ENCODE data around the gene SRP19. TPM values are rescaled to one million over a fixed set of nuclear protein-coding genes. Genes with fewer than 3 reads are reported as not detected.

SRP19 gene
- total RNA-seq, 2 experiments from 2014 or later, result 32.9 to 68.3 TPM

GRCh38 chr5:112917453-112917995, 56.4 kb downstream of the SRP19 start:
- H3K4me1 ChIP-seq (ENCODE audit: insufficient read depth, low read length, poor library complexity, severe bottlenecking), result peaks cover 26% of the 10 kb centered on the region
- no peak overlapping the region for H3K4me3 ChIP-seq (ENCODE audit: low read depth, low read length, poor library complexity, severe bottlenecking)
- no peak overlapping the region for H3K4me2 ChIP-seq (ENCODE audit: low read length)
- H3K36me3 ChIP-seq (ENCODE audit: insufficient read depth, low read length), result peaks cover 70% of the 10 kb centered on the region
- peaks cover 21% of the 10 kb centered on the region; the same call in 1 of the 2 replicates for H3K79me2 ChIP-seq (ENCODE audit: insufficient read depth, low read depth, low read length)
- intact Hi-C loops (cut with micrococcal nuclease; ENCODE audit: unreplicated experiment), result no loop called here
- H3K9me3 ChIP-seq (ENCODE audit: low read length), result no peaks in the 10 kb centered on the region
- TF ChIP-seq EZH2phosphoT487 (IDR thresholded peaks at IDR 0.05; ENCODE audit: borderline replicate concordance, low read depth, low read length), result no peak
- TF ChIP-seq CTCF (conservative IDR thresholded peaks at IDR 0.05; ENCODE audit: low read length), result peak; percentile 74
- H2AFZ ChIP-seq (ENCODE audit: low read length), result no peak overlapping the region
- ChIA-PET POLR2A (interaction anchor here (0.7 to 1.3 kb wide), 2 partner anchors 9 to 306 kb away, joined by 3 read pairs; no protein-coding TSS in a partner anchor), CTCF (ENCODE audit: unreplicated experiment) (interaction anchor here (1.0 kb wide), 1 partner anchor 209 kb away, joined by 3 read pairs; no protein-coding TSS in a partner anchor)
- BruUV-seq (replicated peaks), result no TSS peak
- DNase-seq (ENCODE audit: low spot score), result peak; percentile 40
- no peak overlapping the region for H3K27ac ChIP-seq (ENCODE audit: low read depth, low read length, poor library complexity, severe bottlenecking)
- no peaks in the 10 kb centered on the region for H3K9me2 ChIP-seq (ENCODE audit: insufficient read depth, low read length)
- peaks cover 4% of the 10 kb centered on the region; the same call in 1 of the 2 replicates for H4K20me1 ChIP-seq (ENCODE audit: insufficient read depth, low read length)

DNA sequence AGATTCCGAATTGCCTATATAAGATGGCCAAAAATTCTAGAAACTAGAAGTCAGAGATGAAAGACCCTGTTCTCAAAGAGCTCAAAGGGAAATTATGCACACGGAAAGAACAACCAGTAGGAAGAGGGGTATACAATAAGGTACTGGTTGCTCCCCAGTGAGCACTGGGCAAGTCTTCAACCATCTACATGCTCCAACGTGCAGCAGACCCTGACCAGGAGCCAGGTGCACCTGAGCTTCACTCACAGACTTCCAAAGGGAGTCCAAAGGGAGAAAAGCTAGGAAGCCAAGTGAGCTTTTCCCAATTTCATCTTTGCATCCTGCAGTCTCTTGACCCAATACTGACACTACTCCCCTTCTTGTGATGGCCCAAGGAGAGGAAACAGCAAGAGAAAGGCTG, 57.0 kb downstream of the SRP19 start:
- no peak overlapping the region for H2AFZ ChIP-seq (ENCODE audit: low read length)
- ChIA-PET POLR2A (interaction anchor here (0.7 to 1.3 kb wide), 2 partner anchors 10 to 306 kb away, joined by 3 read pairs; no protein-coding TSS in a partner anchor), CTCF (ENCODE audit: unreplicated experiment) (interaction anchor here (1.0 kb wide), 1 partner anchor 210 kb away, joined by 3 read pairs; no protein-coding TSS in a partner anchor)
- no peak for DNase-seq (ENCODE audit: low spot score)
- peaks cover 64% of the 10 kb centered on the region for H3K36me3 ChIP-seq (ENCODE audit: insufficient read depth, low read length)
- H3K9me2 ChIP-seq (ENCODE audit: insufficient read depth, low read length), result no peaks in the 10 kb centered on the region
- H3K79me2 ChIP-seq (ENCODE audit: insufficient read depth, low read depth, low read length), result peaks cover 21% of the 10 kb centered on the region; the same call in 1 of the 2 replicates
- no TSS peak for BruUV-seq (replicated peaks)
- H4K20me1 ChIP-seq (ENCODE audit: insufficient read depth, low read length), result peaks cover 4% of the 10 kb centered on the region; the same call in 1 of the 2 replicates
- H3K9me3 ChIP-seq (ENCODE audit: low read length), result no peaks in the 10 kb centered on the region
- no peak overlapping the region for H3K4me2 ChIP-seq (ENCODE audit: low read length)
- TF ChIP-seq CTCF (conservative IDR thresholded peaks at IDR 0.05; ENCODE audit: low read length) (no peak), EZH2phosphoT487 (IDR thresholded peaks at IDR 0.05; ENCODE audit: borderline replicate concordance, low read depth, low read length) (no peak)
- H3K27ac ChIP-seq (ENCODE audit: low read depth, low read length, poor library complexity, severe bottlenecking), result no peak overlapping the region
- intact Hi-C loops (cut with micrococcal nuclease; ENCODE audit: unreplicated experiment), result no loop called here
- no peak overlapping the region for H3K4me3 ChIP-seq (ENCODE audit: low read depth, low read length, poor library complexity, severe bottlenecking)
- H3K4me1 ChIP-seq (ENCODE audit: insufficient read depth, low read length, poor library complexity, severe bottlenecking), result peaks cover 32% of the 10 kb centered on the region

GRCh38 chr5:112918679-112919078, 57.6 kb downstream of the SRP19 start:
- peaks cover 4% of the 10 kb centered on the region; the same call in 1 of the 2 replicates for H4K20me1 ChIP-seq (ENCODE audit: insufficient read depth, low read length)
- intact Hi-C loops (cut with micrococcal nuclease; ENCODE audit: unreplicated experiment), result no loop called here
- peaks cover 59% of the 10 kb centered on the region for H3K36me3 ChIP-seq (ENCODE audit: insufficient read depth, low read length)
- H3K9me2 ChIP-seq (ENCODE audit: insufficient read depth, low read length), result no peaks in the 10 kb centered on the region
- TF ChIP-seq CTCF (conservative IDR thresholded peaks at IDR 0.05; ENCODE audit: low read length) (no peak), EZH2phosphoT487 (IDR thresholded peaks at IDR 0.05; ENCODE audit: borderline replicate concordance, low read depth, low read length) (no peak)
- H3K9me3 ChIP-seq (ENCODE audit: low read length), result no peaks in the 10 kb centered on the region
- no peak overlapping the region for H2AFZ ChIP-seq (ENCODE audit: low read length)
- H3K27ac ChIP-seq (ENCODE audit: low read depth, low read length, poor library complexity, severe bottlenecking), result no peak overlapping the region
- POLR2A ChIA-PET, result interaction anchor here (0.6 to 1.3 kb wide), 2 partner anchors 10 to 59 kb away, joined by 3 read pairs; no protein-coding TSS in a partner anchor
- H3K4me3 ChIP-seq (ENCODE audit: low read depth, low read length, poor library complexity, severe bottlenecking), result no peak overlapping the region
- no peak for DNase-seq (ENCODE audit: low spot score)
- CTCF ChIA-PET (ENCODE audit: unreplicated experiment), result interaction anchor here (1.0 kb wide), 1 partner anchor 210 kb away, joined by 3 read pairs; no protein-coding TSS in a partner anchor
- peaks cover 21% of the 10 kb centered on the region; the same call in 1 of the 2 replicates for H3K79me2 ChIP-seq (ENCODE audit: insufficient read depth, low read depth, low read length)
- no TSS peak for BruUV-seq (replicated peaks)
- H3K4me1 ChIP-seq (ENCODE audit: insufficient read depth, low read length, poor library complexity, severe bottlenecking), result peaks cover 38% of the 10 kb centered on the region
- H3K4me2 ChIP-seq (ENCODE audit: low read length), result no peak overlapping the region
